Aorta (tissue), 5 donors: ENCODE measurements around the gene CFAP53. TPM values are rescaled to one million over a fixed set of nuclear protein-coding genes. Genes with fewer than 3 reads are reported as not detected.

Source experiments
- ATAC-seq: fragments of 200-7000 bp; cut with Tn5 transposase; one replicate; pipeline ENCODE4 v1.9.1; 2022; ENCODE audit warnings: moderate library complexity; ENCODE audit not compliant: low FRiP score
- DNase-seq, 2 donors: peaks; one replicate each; pipeline ENCODE4 v3.0.0-alpha.2; 2020
- H3K27ac ChIP-seq, 2 donors: one replicate each; pipeline ENCODE4 v1.5.1; 2013; ENCODE audit warnings: low read length in 2 of 2, mild to moderate bottlenecking in 2 of 2, moderate library complexity in 2 of 2, control low read depth in 1 of 2, inconsistent platforms in 1 of 2, low read depth in 1 of 2
- H3K27me3 ChIP-seq, 2 donors: one replicate each; pipeline ENCODE4 v1.6.1; 2013; ENCODE audit warnings: control low read depth in 1 of 2, low read length in 1 of 2, mild to moderate bottlenecking in 1 of 2, moderate library complexity in 1 of 2; ENCODE audit not compliant: insufficient read depth in 2 of 2, control insufficient read depth in 1 of 2
- H3K36me3 ChIP-seq, 2 donors: one replicate each; pipeline ENCODE4 v1.6.1; 2013; ENCODE audit warnings: control low read depth in 1 of 2, low read length in 1 of 2, mild to moderate bottlenecking in 1 of 2; ENCODE audit not compliant: insufficient read depth in 2 of 2, control insufficient read depth in 1 of 2
- H3K4me1 ChIP-seq, 2 donors: one replicate each; pipeline ENCODE4 v1.6.1; 2013; ENCODE audit warnings: low read length in 2 of 2, control low read depth in 1 of 2, mild to moderate bottlenecking in 1 of 2, moderate library complexity in 1 of 2; ENCODE audit not compliant: insufficient read depth in 2 of 2, control insufficient read depth in 1 of 2
- H3K4me3 ChIP-seq, 2 donors: one replicate each; pipeline ENCODE4 v1.5.1; 2013; ENCODE audit warnings: low read length in 2 of 2, control low read depth in 1 of 2, mild to moderate bottlenecking in 1 of 2
- H3K9me3 ChIP-seq: one replicate; pipeline ENCODE4 v1.6.1; 2013; ENCODE audit warnings: mild to moderate bottlenecking, low read length; ENCODE audit not compliant: control insufficient read depth
- WGBS, 2 donors: extraction: QIAGEN DNeasy Blood & Tissue Kit; methylation state at CpG; one replicate each; pipeline ENCODE4 v1.1.7; 2013; 5-methylcytosine and 5-hydroxymethylcytosine counted together
- intact Hi-C, 2 donors: fragments of 100-400 bp; cut with DNase I; formaldehyde crosslinking; loops; one replicate each; pipeline versions ENCODE4 v1.14.2 to v1.15.0; 2022
- polyA plus RNA-seq, 2 donors: library from polyadenylated mRNA; stranded (reverse); fragments of 200-250 nt; gene quantifications; one replicate each; pipeline ENCODE4 v1.2.3, GENCODE V29; 2013
- total RNA-seq, 2 donors: library from RNA; stranded (reverse); fragmentation: NEBNext Ultra II Directional; extraction: Animal tissue kit (Norgen Biotek cat#: 25700); gene quantifications; one replicate each; pipeline ENCODE4 v1.2.1, GENCODE V29; 2021
- donor health status: healthy with polysubstance abuse.
- donor health status: Bipolar disorder and iron deficiency.
- donor health status: DM: no; HTN: no; CAD: no.
- donor health status: DM: no; HTN: no; CAD: no.
- donor health status: DM: yes; HTN: yes; CAD: no.

The CFAP53 gene
- total and polyA plus RNA-seq, 4 donors = 0.39 to 0.61 (median 0.49) TPM; not detected in 1

GRCh38 chr18:50277942-50278341 lies 11.6 kb upstream of the CFAP53 start:
- Histone ChIP-seq H3K4me3 (no peak overlapping the region), H3K27ac (no peak overlapping the region), H3K36me3 (peaks cover 4 to 26% of the 10 kb centered on the region in 2 donors), H3K9me3 (no peaks in the 10 kb centered on the region), H3K27me3 (no peaks in the 10 kb centered on the region), H3K4me1 (peaks cover 0 to 3% of the 10 kb centered on the region in 2 donors)
- DNase-seq (no peak), ATAC-seq (no peak)
- 77 to 81% methylated on average over 6 of the region's 6 CpGs for WGBS, 2 donors
- intact Hi-C loops = no loop called here

GRCh38 chr18:50276452-50276851 lies 10.2 kb upstream of the CFAP53 start:
- peaks cover 0 to 3% of the 10 kb centered on the region in 2 donors for H3K4me1 ChIP-seq
- H3K9me3 ChIP-seq = no peaks in the 10 kb centered on the region
- ATAC-seq (no peak), DNase-seq (no peak)
- 88 to 89% methylated on average over 4 of the region's 4 CpGs for WGBS, 2 donors
- H3K27me3 ChIP-seq = no peaks in the 10 kb centered on the region
- peaks cover 4 to 27% of the 10 kb centered on the region in 2 donors for H3K36me3 ChIP-seq
- H3K27ac ChIP-seq = no peak overlapping the region
- intact Hi-C loops = no loop called here
- H3K4me3 ChIP-seq = no peak overlapping the region

GRCh38 chr18:50275503-50276036 lies 9.3 kb upstream of the CFAP53 start:
- intact Hi-C loops = no loop called here
- 94 to 95% methylated on average over 19 of the region's 19 CpGs for WGBS, 2 donors
- Histone ChIP-seq H3K9me3 (no peaks in the 10 kb centered on the region), H3K36me3 (peaks cover 4 to 27% of the 10 kb centered on the region in 2 donors), H3K27ac (no peak overlapping the region), H3K27me3 (no peaks in the 10 kb centered on the region), H3K4me1 (peaks cover 0 to 3% of the 10 kb centered on the region in 2 donors), H3K4me3 (no peak overlapping the region)
- ATAC-seq = no peak
- DNase-seq = no peak

DNA sequence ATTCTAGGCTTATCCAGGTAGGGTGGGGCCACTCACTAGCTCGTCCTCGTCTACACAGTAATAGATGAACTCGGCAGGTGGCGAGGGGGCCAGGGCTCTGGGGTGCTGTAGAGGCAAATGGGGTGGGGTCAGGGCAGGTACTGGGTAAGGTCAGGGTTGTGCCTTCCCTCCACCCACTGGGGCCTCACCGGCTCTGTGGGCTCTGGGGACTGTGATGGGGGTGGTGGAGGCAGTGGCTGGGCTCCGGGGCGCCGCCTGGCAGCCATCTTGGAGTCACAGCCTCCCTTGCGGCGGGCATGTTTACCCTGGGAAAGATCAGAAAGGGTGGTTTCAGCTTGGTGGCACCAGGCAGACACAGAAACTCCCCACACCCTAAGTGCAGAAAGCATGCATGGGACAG lies 8.6 kb upstream of the CFAP53 start:
- Histone ChIP-seq H3K27me3 (no peaks in the 10 kb centered on the region), H3K27ac (no peak overlapping the region), H3K4me1 (no peaks in the 10 kb centered on the region), H3K4me3 (no peak overlapping the region), H3K9me3 (no peaks in the 10 kb centered on the region), H3K36me3 (peaks cover 4 to 27% of the 10 kb centered on the region in 2 donors)
- intact Hi-C loops = no loop called here
- 93% methylated on average over 10 of the region's 10 CpGs for WGBS, 2 donors
- ATAC-seq (no peak), DNase-seq (no peak)

DNA sequence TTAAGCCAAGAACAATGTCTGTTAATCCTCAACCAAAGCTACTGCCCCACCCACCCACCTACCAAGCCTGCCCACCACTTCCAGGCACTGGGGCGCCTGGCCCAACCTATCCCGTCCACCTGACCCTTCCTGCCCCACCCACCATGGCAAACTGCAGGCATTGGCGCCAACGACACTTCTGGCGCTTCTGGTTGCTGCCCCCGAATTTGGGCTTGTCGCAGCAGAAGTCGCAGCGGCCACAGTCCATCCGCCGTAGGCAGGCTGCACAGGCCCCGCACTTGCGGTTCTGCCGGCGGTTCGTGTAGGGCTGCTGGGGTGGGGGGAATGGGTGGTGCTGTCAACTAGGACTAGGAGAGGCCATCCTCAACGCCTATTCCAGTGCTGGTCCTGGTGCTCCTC lies 7.7 kb upstream of the CFAP53 start:
- DNase-seq (no peak), ATAC-seq (no peak)
- Histone ChIP-seq H3K27me3 (no peaks in the 10 kb centered on the region), H3K27ac (no peak overlapping the region), H3K4me1 (no peaks in the 10 kb centered on the region), H3K9me3 (no peaks in the 10 kb centered on the region), H3K36me3 (peaks cover 4 to 27% of the 10 kb centered on the region in 2 donors), H3K4me3 (no peak overlapping the region)
- WGBS, 2 donors = 94% methylated on average over 17 of the region's 17 CpGs
- intact Hi-C loops = no loop called here

DNA sequence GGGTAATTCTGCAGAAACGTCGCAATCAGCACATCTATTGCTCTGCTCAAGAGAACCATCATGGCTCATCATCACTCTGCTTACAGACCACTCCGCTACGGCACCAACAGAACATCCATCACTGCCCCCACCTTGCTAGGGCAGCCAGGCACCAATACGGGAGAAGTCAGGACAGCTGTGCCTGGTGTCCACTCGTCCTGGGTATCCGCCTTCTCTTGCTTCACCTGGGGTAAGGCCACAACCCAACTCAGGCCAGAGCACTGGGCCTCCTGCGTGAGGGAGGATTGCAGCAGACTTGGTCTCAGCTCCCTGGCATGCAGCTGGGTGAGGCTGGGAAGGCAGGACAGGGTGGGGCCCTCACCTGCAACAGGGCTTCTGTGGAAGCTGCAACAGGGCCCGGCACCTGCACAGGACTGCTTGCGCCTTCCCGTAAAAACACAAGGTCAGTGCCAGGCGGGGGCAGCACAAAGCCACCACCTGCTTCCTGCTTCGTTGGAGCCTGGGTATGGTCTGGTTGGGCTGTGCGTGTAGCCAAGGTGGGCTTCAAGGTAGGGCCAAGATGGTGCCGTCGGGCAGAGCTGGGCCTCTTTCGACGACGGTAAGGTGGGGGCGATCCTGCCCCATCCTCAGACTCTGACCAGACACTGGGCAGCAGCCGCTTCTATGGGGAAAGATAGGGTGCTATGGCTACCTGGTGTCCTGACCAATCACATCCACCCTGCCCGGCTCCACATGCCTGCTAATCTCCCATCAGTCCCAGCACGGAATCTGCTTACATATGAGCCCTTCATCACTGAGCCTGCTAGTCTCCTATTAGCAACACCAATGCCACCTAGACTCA lies 7.1 kb upstream of the CFAP53 start:
- Histone ChIP-seq H3K9me3 (no peaks in the 10 kb centered on the region), H3K27ac (no peak overlapping the region), H3K4me1 (no peaks in the 10 kb centered on the region), H3K4me3 (no peak overlapping the region), H3K36me3 (peaks cover 4 to 27% of the 10 kb centered on the region in 2 donors), H3K27me3 (no peaks in the 10 kb centered on the region)
- no peak for DNase-seq
- ATAC-seq = no peak
- 89 to 92% methylated on average over 23 of the region's 23 CpGs for WGBS, 2 donors
- intact Hi-C loops = no loop called here

DNA sequence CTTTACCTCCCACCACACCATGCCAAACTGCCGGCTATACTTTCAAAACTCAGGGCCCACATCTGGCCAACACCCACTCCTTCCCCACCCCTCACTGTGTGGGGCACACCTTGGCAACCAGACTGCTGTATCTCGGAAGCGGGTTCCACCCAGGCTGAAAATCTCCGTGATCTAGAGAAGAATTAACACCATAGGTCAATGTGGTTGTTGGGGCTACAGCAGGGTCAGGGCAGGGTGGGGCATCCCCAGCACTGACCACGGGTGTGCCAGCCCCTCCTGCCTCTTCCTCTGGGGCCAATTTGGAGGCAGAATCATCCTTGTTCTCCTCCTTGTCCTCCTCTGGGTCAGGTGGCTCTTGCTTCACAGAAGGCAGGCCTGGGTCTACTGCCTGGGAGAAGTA lies 6.3 kb upstream of the CFAP53 start:
- H3K27ac ChIP-seq = no peak overlapping the region
- intact Hi-C loops = no loop called here
- H3K4me3 ChIP-seq = no peak overlapping the region
- peaks cover 4 to 27% of the 10 kb centered on the region in 2 donors for H3K36me3 ChIP-seq
- ATAC-seq = no peak
- no peaks in the 10 kb centered on the region for H3K4me1 ChIP-seq
- 80 to 88% methylated on average over 5 of the region's 5 CpGs for WGBS, 2 donors
- no peaks in the 10 kb centered on the region for H3K9me3 ChIP-seq
- DNase-seq = no peak
- H3K27me3 ChIP-seq = no peaks in the 10 kb centered on the region

GRCh38 chr18:50268022-50268747 lies 1.9 kb upstream of the CFAP53 start:
- ATAC-seq (peak; percentile 88), DNase-seq (peak; percentile 90 to 95)
- WGBS, 2 donors = 11 to 15% methylated on average over 56 of the region's 56 CpGs

More at GRCh38 chr18:50268022-50268747, 1.9 kb upstream of the CFAP53 start:
- Histone ChIP-seq H3K27ac (peak overlapping the region in 1 of 2 donors; percentile 3), H3K36me3 (peaks cover under 1 to 2% of the 10 kb centered on the region in 2 donors), H3K27me3 (no peaks in the 10 kb centered on the region), H3K4me3 (peak overlapping the region; percentile 14 to 41), H3K9me3 (no peaks in the 10 kb centered on the region), H3K4me1 (no peaks in the 10 kb centered on the region)
- intact Hi-C loops = loop anchor here in 1 of 2 donors (5.0 kb wide), 1 partner anchor 456 kb away; the partner anchor contains the start of gene ACAA2
